H1 (cell line): ENCODE data around the gene MYLK. TPM values are rescaled to one million over a fixed set of nuclear protein-coding genes. Genes with fewer than 3 reads are reported as not detected.

ENCODE experiments used
- BRCA1 ChIP-seq: IDR thresholded peaks from 2 replicates; pipeline ENCODE4 v1.6.1; 2012; ENCODE audit warnings: low read depth, low read length, improper control_type of control experiment
- CBX8 ChIP-seq: fragments of 300-800, 300-1000 bp; sonication (generic); IDR thresholded peaks from 2 replicates; pipeline ENCODE4 v1.7.1; 2016; ENCODE audit warnings: low read depth, low read length, borderline replicate concordance
- CHD1 ChIP-seq: IDR thresholded peaks from 2 replicates; pipeline ENCODE4 v1.6.1; 2012; ENCODE audit warnings: low read depth, low read length, improper control_type of control experiment
- JUN ChIP-seq: IDR thresholded peaks from 2 replicates; pipeline ENCODE4 v1.6.1; 2011; ENCODE audit warnings: low read depth, mild to moderate bottlenecking, improper control_type of control experiment, low read length
- MAX ChIP-seq: IDR thresholded peaks from 2 replicates; pipeline ENCODE4 v1.6.1; 2012; ENCODE audit warnings: inconsistent platforms
- RAD21 ChIP-seq, 2 experiments: IDR thresholded peaks in 1 of 2; conservative IDR thresholded peaks in 1 of 2; 2 replicates each; pipeline ENCODE4 v1.6.1; 2011; ENCODE audit warnings: low read depth in 2 of 2, low read length in 2 of 2, improper control_type of control experiment in 1 of 2, inconsistent platforms in 1 of 2, mild to moderate bottlenecking in 1 of 2, moderate library complexity in 1 of 2
- SAP30 ChIP-seq: fragments of 300-600 bp; sonication (generic); IDR thresholded peaks from 2 replicates; pipeline ENCODE4 v1.7.1; 2012; ENCODE audit warnings: low read length, moderate library complexity, mild to moderate bottlenecking, inconsistent platforms; ENCODE audit not compliant: insufficient read depth, insufficient replicate concordance
- TAF7 ChIP-seq: optimal IDR thresholded peaks from 2 replicates; pipeline ENCODE3; 2011; ENCODE audit warnings: low read depth, mild to moderate bottlenecking, inconsistent platforms, low read length, moderate library complexity, borderline replicate concordance
- polyA plus RNA-seq, 7 experiments: library from polyadenylated mRNA; depleted of rRNA in 3 of 7; stranded (reverse) in 5 of 7; unstranded in 2 of 7; fragments of >200 nt in 5 of 7; fragments of 200-250 nt in 2 of 7; gene quantifications; 1 replicate in 5 of 7; 2 replicates in 1 of 7; 4 replicates in 1 of 7; pipeline versions ENCODE4 v1.2.1 to v1.2.3, GENCODE V29; 2011 to 2013; ENCODE audit warnings: missing spikeins in 2 of 7, mixed read lengths in 2 of 7
- total RNA-seq: library from RNA; stranded (reverse); fragmentation: NEBNext Ultra II Directional; extraction: Animal tissue kit (Norgen Biotek cat#: 25700); gene quantifications from 2 replicates; pipeline ENCODE4 v1.2.1, GENCODE V29; 2021
- TF ChIP-seq, protein P1 (sequence below): fragments of 300-600 bp; sonication (generic); IDR thresholded peaks from 2 replicates; pipeline ENCODE4 v1.7.1; 2012; ENCODE audit warnings: low read length, moderate library complexity, mild to moderate bottlenecking, inconsistent platforms; ENCODE audit not compliant: insufficient replicate concordance

The MYLK gene
- total and polyA plus RNA-seq, 2 of the 8 experiments (the other 6 are each of a cell fraction or from before 2014, with no cell fraction given) = 11.6 to 21.3 TPM

DNA sequence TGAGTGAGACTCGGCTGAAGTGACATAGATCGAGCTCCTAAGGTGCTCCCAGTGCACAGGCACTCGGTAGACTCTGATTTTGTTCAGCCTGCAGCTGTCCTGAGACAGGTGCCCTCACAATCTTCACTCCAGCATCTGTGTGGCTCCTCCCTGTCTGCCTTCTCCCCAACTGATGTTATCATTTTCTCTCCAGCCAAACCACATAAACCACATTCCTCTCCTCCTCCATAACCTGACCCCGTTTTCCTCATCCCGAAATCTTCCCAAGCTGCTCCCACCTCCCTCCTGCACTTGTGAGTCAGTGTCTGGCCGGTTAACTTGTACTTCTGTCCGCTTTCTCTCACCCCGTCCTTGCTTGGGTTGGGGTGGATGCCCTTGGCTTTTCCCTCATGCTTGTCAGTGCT is 206.0 kb downstream of the MYLK start (continued):
- no peak for TF ChIP-seq SAP30
- no peak for TF ChIP-seq MAX
- no peak for TF ChIP-seq TAF7
- no peak for TF ChIP-seq CHD1
- TF ChIP-seq JUN = no peak
- no peak for TF ChIP-seq CBX8
- no peak for TF ChIP-seq RAD21 (IDR thresholded peaks at IDR 0.05 in 1 of 2, conservative IDR thresholded peaks at IDR 0.05 in 1 of 2; ENCODE audit: low read depth in 2 of 2, low read length in 2 of 2)
- TF ChIP-seq, protein P1, sequence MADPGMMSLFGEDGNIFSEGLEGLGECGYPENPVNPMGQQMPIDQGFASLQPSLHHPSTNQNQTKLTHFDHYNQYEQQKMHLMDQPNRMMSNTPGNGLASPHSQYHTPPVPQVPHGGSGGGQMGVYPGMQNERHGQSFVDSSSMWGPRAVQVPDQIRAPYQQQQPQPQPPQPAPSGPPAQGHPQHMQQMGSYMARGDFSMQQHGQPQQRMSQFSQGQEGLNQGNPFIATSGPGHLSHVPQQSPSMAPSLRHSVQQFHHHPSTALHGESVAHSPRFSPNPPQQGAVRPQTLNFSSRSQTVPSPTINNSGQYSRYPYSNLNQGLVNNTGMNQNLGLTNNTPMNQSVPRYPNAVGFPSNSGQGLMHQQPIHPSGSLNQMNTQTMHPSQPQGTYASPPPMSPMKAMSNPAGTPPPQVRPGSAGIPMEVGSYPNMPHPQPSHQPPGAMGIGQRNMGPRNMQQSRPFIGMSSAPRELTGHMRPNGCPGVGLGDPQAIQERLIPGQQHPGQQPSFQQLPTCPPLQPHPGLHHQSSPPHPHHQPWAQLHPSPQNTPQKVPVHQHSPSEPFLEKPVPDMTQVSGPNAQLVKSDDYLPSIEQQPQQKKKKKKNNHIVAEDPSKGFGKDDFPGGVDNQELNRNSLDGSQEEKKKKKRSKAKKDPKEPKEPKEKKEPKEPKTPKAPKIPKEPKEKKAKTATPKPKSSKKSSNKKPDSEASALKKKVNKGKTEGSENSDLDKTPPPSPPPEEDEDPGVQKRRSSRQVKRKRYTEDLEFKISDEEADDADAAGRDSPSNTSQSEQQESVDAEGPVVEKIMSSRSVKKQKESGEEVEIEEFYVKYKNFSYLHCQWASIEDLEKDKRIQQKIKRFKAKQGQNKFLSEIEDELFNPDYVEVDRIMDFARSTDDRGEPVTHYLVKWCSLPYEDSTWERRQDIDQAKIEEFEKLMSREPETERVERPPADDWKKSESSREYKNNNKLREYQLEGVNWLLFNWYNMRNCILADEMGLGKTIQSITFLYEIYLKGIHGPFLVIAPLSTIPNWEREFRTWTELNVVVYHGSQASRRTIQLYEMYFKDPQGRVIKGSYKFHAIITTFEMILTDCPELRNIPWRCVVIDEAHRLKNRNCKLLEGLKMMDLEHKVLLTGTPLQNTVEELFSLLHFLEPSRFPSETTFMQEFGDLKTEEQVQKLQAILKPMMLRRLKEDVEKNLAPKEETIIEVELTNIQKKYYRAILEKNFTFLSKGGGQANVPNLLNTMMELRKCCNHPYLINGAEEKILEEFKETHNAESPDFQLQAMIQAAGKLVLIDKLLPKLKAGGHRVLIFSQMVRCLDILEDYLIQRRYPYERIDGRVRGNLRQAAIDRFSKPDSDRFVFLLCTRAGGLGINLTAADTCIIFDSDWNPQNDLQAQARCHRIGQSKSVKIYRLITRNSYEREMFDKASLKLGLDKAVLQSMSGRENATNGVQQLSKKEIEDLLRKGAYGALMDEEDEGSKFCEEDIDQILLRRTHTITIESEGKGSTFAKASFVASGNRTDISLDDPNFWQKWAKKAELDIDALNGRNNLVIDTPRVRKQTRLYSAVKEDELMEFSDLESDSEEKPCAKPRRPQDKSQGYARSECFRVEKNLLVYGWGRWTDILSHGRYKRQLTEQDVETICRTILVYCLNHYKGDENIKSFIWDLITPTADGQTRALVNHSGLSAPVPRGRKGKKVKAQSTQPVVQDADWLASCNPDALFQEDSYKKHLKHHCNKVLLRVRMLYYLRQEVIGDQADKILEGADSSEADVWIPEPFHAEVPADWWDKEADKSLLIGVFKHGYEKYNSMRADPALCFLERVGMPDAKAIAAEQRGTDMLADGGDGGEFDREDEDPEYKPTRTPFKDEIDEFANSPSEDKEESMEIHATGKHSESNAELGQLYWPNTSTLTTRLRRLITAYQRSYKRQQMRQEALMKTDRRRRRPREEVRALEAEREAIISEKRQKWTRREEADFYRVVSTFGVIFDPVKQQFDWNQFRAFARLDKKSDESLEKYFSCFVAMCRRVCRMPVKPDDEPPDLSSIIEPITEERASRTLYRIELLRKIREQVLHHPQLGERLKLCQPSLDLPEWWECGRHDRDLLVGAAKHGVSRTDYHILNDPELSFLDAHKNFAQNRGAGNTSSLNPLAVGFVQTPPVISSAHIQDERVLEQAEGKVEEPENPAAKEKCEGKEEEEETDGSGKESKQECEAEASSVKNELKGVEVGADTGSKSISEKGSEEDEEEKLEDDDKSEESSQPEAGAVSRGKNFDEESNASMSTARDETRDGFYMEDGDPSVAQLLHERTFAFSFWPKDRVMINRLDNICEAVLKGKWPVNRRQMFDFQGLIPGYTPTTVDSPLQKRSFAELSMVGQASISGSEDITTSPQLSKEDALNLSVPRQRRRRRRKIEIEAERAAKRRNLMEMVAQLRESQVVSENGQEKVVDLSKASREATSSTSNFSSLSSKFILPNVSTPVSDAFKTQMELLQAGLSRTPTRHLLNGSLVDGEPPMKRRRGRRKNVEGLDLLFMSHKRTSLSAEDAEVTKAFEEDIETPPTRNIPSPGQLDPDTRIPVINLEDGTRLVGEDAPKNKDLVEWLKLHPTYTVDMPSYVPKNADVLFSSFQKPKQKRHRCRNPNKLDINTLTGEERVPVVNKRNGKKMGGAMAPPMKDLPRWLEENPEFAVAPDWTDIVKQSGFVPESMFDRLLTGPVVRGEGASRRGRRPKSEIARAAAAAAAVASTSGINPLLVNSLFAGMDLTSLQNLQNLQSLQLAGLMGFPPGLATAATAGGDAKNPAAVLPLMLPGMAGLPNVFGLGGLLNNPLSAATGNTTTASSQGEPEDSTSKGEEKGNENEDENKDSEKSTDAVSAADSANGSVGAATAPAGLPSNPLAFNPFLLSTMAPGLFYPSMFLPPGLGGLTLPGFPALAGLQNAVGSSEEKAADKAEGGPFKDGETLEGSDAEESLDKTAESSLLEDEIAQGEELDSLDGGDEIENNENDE = no peak
- TF ChIP-seq BRCA1 = no peak
